NT2/D1 (cell line): ENCODE measurements around the gene PAOX.

ENCODE experiments used
- SUZ12 ChIP-seq: IDR thresholded peaks from 2 replicates; pipeline ENCODE4 v1.6.1; 2011; ENCODE audit not compliant: insufficient read length, insufficient read depth; ENCODE audit errors: extremely low read depth
- ZNF274 ChIP-seq: IDR thresholded peaks from 2 replicates; pipeline ENCODE4 v1.6.1; 2011; ENCODE audit warnings: mild to moderate bottlenecking, low read depth, low read length

- TF ChIP-seq SUZ12 (no peak), ZNF274 (no peak)
Observed at GRCh38 chr10:133384071-133384470, 5.0 kb downstream of the PAOX start.
